ENCODE measurements around the gene BAHCC1. TPM values are rescaled to one million over a fixed set of nuclear protein-coding genes. Genes with fewer than 3 reads are reported as not detected.
A peak's percentile ranks its signal among the peaks of the same experiment; 100 is the strongest.

Gene BAHCC1
- total and polyA plus RNA-seq, 2 donors = 10.1 to 15.9 TPM

DNA sequence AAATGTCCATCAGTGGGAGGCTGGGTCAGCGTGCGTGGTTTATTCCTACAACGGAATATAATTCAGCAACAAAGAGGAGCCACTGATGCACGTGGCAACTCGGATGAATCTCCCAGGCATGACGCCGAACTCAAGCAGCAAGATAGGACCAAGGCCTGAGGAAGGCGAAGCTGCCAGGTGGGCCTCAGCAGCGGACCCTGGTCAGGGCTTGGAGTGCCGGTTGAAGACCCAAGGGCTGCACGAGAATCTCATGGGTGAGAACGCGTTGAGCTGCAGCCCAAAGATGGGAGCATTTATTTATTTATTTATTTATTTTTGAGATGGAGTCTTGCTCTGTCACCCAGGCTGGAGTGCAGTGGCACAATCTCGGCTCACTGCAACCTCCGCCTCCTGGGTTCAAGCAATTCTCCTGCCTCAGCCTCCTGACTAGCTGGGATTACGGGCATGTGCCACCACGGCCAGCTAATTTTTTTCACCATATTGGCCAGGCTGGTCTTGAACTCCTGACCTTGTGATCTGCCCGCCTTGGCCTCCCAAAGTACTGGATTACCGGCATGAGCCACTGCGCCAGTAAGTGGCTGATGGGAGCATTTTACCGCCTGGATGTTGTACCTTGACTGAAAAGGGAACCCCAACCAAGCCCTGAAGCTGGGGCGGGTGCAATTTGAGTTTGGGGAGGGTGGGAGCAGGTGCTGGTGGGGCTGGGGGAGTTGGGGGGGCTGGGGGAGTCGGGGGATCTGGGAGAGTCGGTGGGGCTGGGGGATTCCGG, 18.1 kb upstream of the BAHCC1 start:
- WGBS = 92% methylated on average over 25 of the region's 25 CpGs
- Histone ChIP-seq H3K36me3 (ENCODE audit: insufficient read depth) (no peaks in the 10 kb centered on the region), H3K4me3 (ENCODE audit: low read depth, low read length) (no peak overlapping the region), H3K4me1 (ENCODE audit: insufficient read depth) (no peaks in the 10 kb centered on the region), H3K27ac (ENCODE audit: low read depth) (no peak overlapping the region)
- no peak for DNase-seq (ENCODE audit: extremely low spot score)

DNA sequence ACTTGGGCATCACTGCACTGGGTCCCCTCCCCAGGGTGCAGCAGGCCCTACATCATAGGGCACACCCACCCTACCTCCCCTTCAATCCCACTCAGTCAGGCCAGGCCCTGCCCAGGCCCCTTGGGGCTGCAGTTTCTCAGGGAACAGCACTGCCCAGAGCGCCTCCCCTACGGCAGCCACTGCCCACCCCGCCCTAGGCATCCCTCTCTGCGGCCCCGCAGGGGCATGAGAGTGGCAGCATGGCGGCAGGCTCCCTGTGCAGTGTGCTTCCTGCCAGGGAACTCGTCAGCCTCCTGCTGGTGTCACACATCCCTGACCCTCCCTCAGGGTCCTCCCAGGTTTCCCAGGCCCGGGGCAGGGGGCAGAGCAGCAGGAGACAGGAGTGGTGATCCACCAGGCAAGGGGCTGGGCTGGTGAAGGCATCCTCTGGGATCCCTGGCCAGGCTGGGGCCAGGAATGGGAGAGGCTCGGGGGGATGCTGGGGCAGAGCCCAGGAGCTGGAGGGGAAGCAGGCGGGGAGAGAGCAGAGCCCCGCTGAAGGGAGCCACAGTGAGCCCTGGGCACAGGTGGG, 16.2 kb upstream of the BAHCC1 start:
- DNase-seq (ENCODE audit: extremely low spot score) = no peak
- Histone ChIP-seq H3K27ac (ENCODE audit: low read depth) (no peak overlapping the region), H3K4me1 (ENCODE audit: insufficient read depth) (no peaks in the 10 kb centered on the region), H3K36me3 (ENCODE audit: insufficient read depth) (no peaks in the 10 kb centered on the region), H3K4me3 (ENCODE audit: low read depth, low read length) (no peak overlapping the region)
- WGBS = 81% methylated on average over 11 of the region's 11 CpGs

DNA sequence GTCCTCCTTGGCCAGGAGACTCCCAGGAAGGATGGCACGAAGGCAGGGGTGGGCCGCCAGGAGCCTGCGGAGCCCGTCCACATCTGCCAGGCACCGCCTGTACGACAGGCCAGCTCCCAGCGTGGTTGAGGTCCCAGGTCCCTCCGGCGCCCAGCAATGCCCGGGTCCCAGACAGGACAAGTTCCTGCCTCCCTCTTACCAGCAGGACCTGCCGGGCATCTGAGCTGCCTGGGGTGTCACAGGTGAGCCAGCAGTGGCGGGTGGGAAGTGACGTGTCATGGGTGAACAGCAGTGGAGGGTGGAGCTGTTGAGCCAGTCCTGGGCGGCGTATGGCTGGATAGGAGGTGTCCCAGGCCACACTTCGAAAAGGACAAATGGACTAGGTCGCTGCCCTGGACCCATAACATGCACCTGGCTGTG, 15.7 kb upstream of the BAHCC1 start:
- H3K27ac ChIP-seq (ENCODE audit: low read depth) = no peak overlapping the region
- 85% methylated on average over 17 of the region's 17 CpGs for WGBS

DNA sequence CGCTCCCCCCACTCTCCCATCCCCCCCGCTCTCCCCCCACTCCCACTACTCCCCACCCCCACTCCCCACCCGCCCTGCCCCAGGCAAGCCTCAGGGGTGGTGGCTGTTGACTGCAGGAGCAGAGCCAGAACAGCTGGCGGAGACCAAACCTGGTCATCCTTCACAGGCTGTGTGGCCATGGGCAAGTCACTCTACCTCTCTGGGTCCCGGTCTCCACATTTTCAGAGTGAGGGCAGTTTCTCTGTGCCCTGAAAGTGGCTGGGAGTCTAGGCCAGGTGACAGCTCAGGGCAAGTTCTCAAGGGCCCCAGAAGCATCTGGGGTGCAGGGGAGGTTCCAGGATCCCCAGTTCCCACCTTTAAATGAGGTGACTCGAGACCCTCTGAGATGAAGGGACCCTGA, 15.1 kb upstream of the BAHCC1 start:
- no peak overlapping the region for H3K27ac ChIP-seq (ENCODE audit: low read depth)
- no peak for DNase-seq (ENCODE audit: extremely low spot score)
- 87% methylated on average over 6 of the region's 6 CpGs for WGBS

More for the DNA sequence above, 15.7 kb upstream of the BAHCC1 start:
- no peak for DNase-seq (ENCODE audit: extremely low spot score)
- Histone ChIP-seq H3K36me3 (ENCODE audit: insufficient read depth) (no peaks in the 10 kb centered on the region), H3K4me3 (ENCODE audit: low read depth, low read length) (no peak overlapping the region), H3K4me1 (ENCODE audit: insufficient read depth) (no peaks in the 10 kb centered on the region)

DNA sequence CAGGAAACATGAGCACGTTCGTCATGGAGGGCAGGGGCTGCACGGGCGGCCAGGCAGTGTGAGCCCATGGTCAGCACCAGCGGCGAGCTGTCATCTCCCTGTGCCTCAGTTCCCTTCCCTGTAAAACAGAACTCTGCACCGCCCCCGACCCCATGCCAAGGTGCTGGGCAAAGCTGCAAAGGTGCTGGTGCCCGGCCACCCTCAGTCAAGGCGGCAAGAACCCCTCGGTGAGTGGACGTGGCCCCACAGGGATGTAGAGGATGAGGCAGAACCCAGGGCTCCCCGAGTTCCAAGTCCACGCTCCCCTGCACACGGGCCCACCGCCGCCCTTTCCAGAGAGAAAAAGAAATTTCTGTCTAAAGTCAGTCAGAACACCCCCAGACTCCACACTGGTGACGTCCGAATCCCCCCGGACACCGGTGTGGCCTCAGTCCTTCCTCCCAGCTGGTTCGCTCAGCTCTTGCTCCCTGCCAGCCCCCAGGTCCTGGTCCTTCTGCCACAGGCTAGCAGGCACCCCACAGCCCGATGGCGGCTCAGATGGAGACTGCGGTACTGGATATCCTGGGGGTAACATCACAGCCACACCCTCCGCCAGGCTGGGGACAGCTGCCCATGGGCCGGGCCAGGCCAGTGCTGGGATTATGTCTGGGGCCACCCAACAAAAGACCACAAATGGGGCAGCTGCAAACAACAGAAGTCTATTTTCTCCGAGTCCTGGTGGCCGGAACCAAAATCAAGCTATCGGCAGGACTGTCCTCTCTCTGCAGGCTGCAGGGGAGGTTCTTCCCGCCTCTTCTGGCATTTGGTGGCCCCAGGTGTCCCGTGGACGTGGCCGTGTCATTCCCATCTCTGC, 14.4 kb upstream of the BAHCC1 start:
- no peak for DNase-seq (ENCODE audit: extremely low spot score)
- Histone ChIP-seq H3K4me1 (ENCODE audit: insufficient read depth) (no peaks in the 10 kb centered on the region), H3K4me3 (ENCODE audit: low read depth, low read length) (no peak overlapping the region), H3K27ac (ENCODE audit: low read depth) (no peak overlapping the region), H3K36me3 (ENCODE audit: insufficient read depth) (no peaks in the 10 kb centered on the region)
- WGBS = 85% methylated on average over 34 of the region's 34 CpGs

More for the DNA sequence above, 15.1 kb upstream of the BAHCC1 start:
- no peaks in the 10 kb centered on the region for H3K4me1 ChIP-seq (ENCODE audit: insufficient read depth)
- no peak overlapping the region for H3K4me3 ChIP-seq (ENCODE audit: low read depth, low read length)
- no peaks in the 10 kb centered on the region for H3K36me3 ChIP-seq (ENCODE audit: insufficient read depth)

DNA sequence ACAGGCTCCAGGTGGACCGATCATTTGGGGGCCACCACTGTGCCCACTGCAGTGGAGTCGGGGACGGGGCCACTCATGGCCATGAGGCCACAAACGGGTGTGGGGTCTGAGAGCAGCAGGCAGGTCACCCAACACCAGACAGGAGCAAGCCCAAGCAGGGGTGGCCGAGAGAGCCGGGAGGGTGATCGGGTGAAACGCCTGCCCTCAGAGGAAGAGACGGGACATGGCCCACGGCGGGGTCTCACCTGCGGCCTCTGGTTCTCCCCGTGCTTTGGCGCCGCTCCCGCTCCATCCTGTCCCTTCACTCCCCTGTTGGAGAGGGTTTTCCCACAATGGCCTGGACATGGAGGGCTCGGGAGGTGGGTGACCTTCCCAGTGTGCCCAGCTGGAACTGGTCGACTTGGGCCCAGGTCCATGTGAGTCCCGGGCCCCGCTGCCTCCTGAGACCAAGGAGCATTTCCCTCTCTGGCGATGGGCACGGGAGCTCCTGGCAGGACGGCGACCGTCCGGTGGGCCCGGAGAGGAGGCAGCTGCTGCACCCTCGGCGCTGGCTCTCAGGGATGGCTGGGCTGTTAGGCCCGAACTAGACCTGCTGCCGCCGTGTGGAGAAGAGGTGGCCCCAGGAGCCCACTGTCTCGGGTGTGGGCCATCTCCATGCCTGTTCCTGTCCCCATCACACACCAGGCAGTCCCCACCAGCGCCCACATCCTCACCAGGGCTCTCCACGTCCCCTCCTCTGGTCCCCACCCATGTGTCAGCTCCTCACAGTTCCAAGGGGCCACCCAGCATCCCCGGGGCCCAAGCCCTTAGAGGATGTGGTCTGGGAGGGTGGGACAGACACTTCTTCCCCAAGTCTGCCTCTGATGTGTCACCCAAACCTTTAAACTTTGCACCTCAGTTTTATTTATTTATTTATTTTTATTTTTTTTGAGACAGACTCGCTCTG, 13.4 kb upstream of the BAHCC1 start:
- H3K36me3 ChIP-seq (ENCODE audit: insufficient read depth) = no peaks in the 10 kb centered on the region
- no peaks in the 10 kb centered on the region for H3K4me1 ChIP-seq (ENCODE audit: insufficient read depth)
- no peak overlapping the region for H3K27ac ChIP-seq (ENCODE audit: low read depth)
- DNase-seq (ENCODE audit: extremely low spot score) = no peak
- H3K4me3 ChIP-seq (ENCODE audit: low read depth, low read length) = no peak overlapping the region
- WGBS = 93% methylated on average over 37 of the region's 37 CpGs

DNA sequence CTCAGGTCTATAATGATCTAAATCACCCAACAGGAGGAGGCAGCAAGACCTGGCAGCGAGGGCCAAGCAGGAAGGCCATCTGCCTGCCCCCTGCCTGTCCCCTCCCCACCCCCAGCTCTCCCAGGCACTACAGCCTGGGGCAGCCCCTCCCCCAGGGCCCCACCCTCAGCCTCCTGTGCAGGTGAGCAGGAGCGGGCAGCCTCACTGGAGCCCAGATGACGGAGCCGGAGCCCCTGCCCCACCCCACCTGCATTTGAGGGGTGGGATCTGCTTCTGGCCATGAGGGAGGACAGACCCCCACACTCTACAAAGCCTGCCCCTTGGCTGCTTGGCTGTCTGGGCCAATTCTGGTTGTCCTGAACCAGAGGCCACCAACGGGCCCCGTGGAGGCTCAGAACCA, 12.4 kb upstream of the BAHCC1 start:
- Histone ChIP-seq H3K36me3 (ENCODE audit: insufficient read depth) (no peaks in the 10 kb centered on the region), H3K4me3 (ENCODE audit: low read depth, low read length) (no peak overlapping the region), H3K4me1 (ENCODE audit: insufficient read depth) (peaks cover 3% of the 10 kb centered on the region), H3K27ac (ENCODE audit: low read depth) (no peak overlapping the region)
- 89% methylated on average over 6 of the region's 6 CpGs for WGBS
- DNase-seq (ENCODE audit: extremely low spot score) = no peak

DNA sequence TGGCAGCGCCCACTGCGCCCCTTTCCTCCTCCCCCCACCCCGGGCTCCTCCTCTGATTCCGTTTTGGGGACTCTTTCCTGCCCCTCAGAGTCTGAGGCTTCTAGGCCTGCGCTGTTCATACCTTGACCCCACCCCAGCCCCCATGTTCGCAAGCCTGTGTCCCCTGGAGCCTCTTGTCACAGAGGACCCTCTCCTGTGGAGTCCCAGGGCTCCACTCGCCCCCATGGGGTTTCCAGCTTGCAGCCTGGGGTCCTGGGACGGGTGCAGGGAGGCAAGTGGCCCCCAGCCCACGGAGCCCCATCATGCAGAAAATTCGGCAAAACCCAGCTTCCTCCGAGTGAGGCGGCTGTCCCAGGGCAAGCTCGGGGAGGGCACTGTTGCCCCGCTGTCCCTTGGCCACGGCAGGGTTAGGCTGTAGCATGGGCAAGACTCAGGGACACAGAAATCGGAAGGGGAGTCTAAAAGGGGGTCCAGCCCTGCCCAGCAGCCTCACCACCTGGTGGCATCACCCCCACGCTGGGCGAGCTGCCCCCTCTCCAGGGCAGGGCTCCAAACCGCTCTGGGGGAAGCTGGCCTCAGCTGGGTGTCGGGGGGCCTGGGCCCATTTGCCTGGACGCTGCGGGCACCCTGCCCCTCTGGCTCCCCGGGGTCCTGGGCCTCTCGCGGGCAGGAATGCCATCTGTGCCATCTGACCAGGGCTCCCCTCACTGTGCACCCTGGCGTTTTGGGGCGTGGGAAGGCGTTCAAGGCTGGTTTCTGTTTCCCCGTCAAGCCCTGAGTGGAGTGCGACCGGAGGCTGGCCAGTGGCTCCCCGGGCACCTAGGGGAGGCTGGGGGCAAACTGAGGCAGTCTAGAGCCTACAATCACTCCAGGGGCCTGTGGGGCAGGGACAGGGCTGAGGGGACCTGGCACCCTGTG, 11.5 kb upstream of the BAHCC1 start:
- DNase-seq (ENCODE audit: extremely low spot score) = no peak
- H3K27ac ChIP-seq (ENCODE audit: low read depth) = no peak overlapping the region
- peaks cover 3% of the 10 kb centered on the region for H3K4me1 ChIP-seq (ENCODE audit: insufficient read depth)
- H3K4me3 ChIP-seq (ENCODE audit: low read depth, low read length) = no peak overlapping the region
- 90% methylated on average over 32 of the region's 32 CpGs for WGBS
- no peaks in the 10 kb centered on the region for H3K36me3 ChIP-seq (ENCODE audit: insufficient read depth)

DNA sequence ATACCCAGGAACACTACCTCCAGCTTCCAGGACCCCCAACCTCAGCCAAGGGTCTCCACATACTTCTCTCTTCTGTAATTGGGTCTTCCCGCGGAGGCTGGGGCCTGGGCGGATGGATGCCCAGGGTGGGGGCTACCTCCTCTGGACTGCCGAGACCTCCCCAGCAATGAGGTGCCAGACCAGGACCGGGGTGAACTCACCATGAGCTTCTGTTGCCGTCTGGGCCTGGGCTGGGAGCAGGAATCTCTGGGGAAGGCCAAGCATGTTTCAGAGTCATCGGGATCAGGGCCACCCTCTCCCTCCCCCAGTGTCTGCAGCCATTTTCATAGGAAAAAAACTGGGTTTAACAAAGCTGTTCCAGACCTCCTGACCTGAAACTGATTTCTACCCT, 10.3 kb upstream of the BAHCC1 start:
- no peaks in the 10 kb centered on the region for H3K36me3 ChIP-seq (ENCODE audit: insufficient read depth)
- H3K4me1 ChIP-seq (ENCODE audit: insufficient read depth) = peaks cover 3% of the 10 kb centered on the region
- H3K27ac ChIP-seq (ENCODE audit: low read depth) = no peak overlapping the region
- DNase-seq (ENCODE audit: extremely low spot score) = no peak
- WGBS = 88% methylated on average over 7 of the region's 7 CpGs
- no peak overlapping the region for H3K4me3 ChIP-seq (ENCODE audit: low read depth, low read length)

DNA sequence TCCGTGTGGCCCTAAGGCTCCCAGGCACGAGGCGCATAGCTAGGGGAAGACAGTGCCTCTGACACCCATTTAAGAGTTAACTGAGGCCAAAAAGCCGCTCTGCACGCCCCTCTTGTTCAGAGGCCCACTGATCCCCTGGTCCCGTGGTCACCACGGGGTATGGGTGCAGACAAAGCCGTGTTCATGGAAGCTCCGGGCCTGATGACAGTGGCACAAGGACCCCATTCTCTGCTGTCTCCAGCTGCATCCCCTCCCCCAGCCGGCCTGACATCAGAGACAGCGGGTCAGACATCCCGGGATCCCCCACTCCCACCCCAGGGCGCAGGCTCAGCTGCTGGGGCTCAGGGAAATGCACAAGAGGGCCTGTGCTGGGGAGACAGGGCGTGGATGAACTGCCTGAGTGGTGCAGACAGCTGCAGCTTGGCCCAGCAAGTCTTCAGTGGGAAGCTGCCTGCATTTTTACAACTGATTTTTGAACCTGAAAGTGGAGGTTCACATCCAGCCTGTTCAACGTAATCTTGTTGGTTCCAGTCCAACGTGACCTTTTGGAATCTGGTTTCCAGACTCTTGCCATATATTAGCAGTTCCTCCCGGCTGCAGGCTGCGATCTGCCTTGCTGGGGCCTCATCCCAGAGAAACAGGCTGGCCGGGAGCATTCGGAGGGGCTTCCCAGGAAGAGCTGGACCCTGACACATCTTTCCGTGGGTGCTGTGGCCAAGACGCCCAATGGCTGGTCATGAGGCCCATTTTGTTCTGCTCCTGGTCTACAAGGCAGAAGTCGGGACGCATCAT, 9.7 kb upstream of the BAHCC1 start:
- no peak for DNase-seq (ENCODE audit: extremely low spot score)
- Histone ChIP-seq H3K36me3 (ENCODE audit: insufficient read depth) (no peaks in the 10 kb centered on the region), H3K4me3 (ENCODE audit: low read depth, low read length) (no peak overlapping the region), H3K27ac (ENCODE audit: low read depth) (no peak overlapping the region), H3K4me1 (ENCODE audit: insufficient read depth) (peaks cover 3% of the 10 kb centered on the region)
- WGBS = 58% methylated on average over 24 of the region's 24 CpGs

DNA sequence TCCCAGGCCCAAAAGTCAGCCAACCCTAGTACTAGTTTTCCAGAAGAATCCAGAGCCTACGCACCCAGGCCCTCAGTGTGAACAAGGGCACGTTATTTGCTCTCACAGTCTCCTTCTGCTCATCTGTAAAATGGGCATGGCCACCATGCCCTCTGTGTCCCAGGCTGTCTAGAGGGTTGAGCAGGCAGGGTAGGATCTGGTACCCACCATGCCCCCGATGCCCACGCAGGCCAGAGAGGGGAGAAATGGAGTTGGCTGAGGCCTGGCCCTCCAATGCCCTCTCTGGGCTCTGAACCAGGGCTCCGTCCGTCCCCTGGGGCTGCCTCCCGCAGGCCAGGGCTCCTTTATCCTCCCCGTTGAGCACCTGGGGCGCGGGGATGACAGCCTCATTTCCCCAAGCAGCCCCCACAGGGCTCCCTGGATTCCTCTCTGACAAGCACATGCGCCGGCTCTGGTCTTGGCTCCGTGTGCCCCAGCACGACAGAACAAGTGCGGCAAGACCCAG, 9.1 kb upstream of the BAHCC1 start:
- Histone ChIP-seq H3K4me3 (ENCODE audit: low read depth, low read length) (peak overlapping the region; percentile 62), H3K27ac (ENCODE audit: low read depth) (peak overlapping the region; percentile 35), H3K4me1 (ENCODE audit: insufficient read depth) (peaks cover 3% of the 10 kb centered on the region), H3K36me3 (ENCODE audit: insufficient read depth) (no peaks in the 10 kb centered on the region)
- no peak for DNase-seq (ENCODE audit: extremely low spot score)
- WGBS = 36% methylated on average over 15 of the region's 15 CpGs

All from urinary bladder (tissue), 4 donors.